Dedifferentiated amniotic fluid mesenchymal stem cell (primary cell): ENCODE data around the gene ALK.

Experiments used
- DNase-seq: peaks from one replicate; pipeline ENCODE4 v3.0.0-alpha.2; 2016; ENCODE audit errors: extremely low spot score

Gene ALK

GRCh38 chr2:29495068-29495467 is 426.3 kb downstream of the ALK start:
- no peak for DNase-seq

- no peak for DNase-seq
Observed at GRCh38 chr2:29492701-29493100, 428.7 kb downstream of the ALK start.

DNA sequence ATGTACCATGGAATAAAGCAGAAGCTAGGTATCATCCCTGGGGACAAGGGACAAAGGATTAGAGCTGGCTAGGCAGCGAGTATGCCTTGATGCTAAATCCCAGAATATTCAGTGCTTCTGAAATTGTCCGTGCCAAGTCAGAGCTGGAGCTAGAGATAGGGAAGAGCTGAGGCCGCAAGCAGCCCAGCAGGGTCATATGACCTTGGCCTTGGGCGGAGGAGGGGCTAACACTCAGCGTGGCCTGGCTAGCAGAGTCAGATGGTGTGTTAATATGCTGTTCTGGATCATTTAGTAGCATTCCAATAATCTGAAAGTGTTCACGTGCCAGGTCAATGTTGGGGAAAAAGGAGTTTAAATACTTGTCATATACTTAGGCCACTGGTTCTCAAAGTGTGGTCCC is 431.3 kb downstream of the ALK start:
- no peak for DNase-seq

GRCh38 chr2:29489568-29489967 is 431.8 kb downstream of the ALK start:
- DNase-seq: no peak

DNA sequence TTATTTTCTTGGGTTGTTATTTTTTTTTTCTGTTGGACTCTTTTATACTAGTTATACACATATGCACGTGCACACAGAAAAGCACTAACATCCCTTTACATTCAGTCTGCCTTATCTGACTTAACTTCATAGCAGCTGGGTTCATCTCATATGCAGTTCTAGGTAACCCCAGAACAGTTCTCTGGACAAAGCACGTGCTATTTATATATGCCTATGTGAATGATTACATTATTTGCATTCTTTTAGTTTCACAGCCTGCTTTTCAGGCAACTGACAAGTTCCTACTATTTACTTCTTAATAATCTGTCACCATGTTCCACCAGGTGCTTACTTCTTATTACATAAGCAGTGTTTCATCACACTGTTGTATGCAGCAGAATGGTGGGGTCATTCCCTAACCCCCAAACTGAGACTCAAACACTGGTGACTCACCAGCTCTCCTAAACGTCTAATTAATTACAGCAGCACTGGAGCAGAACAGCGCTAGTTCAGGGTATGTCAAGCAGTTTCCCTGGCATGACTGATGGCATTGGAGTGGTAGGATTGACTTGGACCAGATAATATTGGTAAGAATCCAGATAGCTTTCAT is 433.3 kb downstream of the ALK start:
- no peak for DNase-seq

DNA sequence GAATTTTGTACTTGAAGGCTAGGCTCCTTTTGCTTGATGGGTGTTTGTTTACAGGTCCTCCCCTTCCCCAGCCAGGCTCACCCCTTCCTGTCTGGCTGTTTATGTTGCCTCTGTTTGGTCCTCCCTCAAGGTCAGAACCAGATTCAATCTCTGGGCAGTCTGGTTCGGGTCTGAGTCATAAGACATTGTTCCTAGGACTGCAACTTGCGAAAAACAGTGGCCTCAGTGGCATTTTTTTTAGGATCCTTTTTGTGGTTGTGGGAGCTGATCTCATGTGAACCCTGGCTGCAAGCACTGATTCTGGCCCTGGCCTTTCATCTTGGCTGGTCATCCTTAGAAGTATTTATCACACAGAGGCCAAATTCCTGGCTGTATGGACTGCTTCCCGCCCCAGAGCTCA is 435.8 kb downstream of the ALK start:
- DNase-seq: no peak

DNA sequence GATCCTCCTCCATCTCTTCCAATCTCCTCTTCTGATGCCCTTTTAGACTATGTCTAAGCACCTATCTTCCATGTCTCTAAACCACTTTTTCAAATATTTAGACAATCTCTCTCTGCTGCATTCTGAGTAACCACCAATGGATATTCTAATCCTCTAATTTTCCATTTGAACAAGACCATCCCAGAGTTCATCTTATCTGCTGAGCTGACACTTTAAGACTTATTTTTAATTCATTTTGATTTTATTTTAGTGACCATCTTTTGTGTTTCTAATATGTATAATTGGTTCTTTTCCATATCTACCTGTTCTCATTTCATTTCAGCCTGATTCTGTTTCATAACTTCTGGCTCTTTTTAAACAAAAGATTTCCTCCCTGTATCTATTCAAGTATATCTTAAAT is 436.3 kb downstream of the ALK start:
- no peak for DNase-seq

- no peak for DNase-seq
Observed at GRCh38 chr2:29482867-29483266, 438.5 kb downstream of the ALK start.

DNA sequence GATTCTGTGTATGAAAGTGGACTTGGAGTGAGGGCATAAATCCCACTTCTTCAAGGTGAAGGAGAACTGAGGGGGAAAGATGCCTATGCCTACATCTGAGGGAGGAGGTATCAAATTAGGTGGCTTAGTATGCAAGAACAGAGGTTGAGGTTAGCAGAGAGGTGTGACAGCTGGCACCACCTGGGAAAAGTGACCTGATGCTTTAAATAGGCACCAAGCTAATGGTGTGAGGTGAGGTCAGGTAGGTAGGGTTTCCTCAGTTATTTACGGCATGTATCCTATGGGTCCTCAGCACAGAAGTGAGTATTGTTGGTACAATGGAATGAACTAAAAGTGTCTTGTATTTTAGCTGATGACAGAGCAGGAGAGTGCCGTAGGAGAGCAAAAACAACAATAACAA is 439.0 kb downstream of the ALK start:
- DNase-seq: no peak

DNA sequence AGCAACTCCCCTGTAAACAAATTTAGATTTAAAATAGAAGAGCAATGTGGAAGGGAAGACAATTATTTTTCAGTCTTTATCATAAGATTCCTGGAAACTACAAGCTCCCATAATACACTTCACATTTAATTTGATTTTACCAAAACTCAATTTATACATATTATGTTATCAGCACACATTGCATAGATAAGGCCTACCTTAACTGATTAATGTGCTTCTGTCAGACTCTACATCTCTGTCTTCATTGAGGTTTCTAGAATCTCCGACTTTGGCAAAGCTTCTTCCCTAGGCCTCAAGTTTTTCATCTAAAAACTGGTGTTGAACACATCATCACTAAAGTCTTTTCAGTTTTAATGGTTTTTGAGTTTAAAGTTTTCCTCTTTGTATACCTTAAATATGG is 440.1 kb downstream of the ALK start:
- DNase-seq: no peak

DNA sequence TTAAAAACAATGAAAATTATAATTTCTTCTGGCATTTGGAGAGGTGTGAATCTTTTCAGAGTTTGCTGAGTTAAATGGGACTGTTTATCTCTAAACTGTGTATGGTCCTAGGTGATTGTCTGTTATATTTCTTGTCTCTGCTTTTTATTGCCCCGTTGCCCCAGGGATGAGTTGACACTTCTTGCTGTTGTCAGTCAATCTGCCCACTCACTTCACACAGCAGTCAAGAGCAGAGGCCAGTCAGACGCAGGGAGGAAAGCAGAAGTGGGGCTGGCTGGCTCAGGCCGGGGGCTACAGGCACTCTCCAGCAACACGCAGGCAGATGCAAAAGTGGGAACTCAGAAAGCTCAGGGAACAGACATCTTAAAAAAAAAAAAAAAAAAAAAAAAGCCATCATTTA is 441.0 kb downstream of the ALK start:
- no peak for DNase-seq

DNA sequence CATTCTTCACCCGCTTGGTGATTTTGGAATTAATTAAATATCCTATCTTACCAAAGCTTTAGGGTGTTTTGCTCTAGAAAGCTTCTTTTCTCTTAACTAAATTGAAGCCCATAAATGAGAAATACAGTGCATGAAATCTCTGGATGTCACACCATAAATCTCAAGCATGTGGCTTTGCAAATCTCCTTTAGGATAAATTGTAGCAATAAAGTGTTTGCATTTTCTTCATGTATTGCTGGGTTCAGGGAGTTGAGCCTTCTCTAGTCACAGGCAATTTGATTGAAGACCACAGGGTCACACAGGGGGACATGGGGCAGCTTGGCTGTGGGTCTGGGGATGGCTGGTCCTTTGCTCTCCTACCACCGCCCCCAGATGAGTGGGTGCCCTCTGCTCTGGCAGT is 442.0 kb downstream of the ALK start:
- no peak for DNase-seq

- DNase-seq: no peak
Observed at GRCh38 chr2:29478641-29479040, 442.7 kb downstream of the ALK start.

- DNase-seq: no peak
Observed at GRCh38 chr2:29477186-29477585, 444.2 kb downstream of the ALK start.

DNA sequence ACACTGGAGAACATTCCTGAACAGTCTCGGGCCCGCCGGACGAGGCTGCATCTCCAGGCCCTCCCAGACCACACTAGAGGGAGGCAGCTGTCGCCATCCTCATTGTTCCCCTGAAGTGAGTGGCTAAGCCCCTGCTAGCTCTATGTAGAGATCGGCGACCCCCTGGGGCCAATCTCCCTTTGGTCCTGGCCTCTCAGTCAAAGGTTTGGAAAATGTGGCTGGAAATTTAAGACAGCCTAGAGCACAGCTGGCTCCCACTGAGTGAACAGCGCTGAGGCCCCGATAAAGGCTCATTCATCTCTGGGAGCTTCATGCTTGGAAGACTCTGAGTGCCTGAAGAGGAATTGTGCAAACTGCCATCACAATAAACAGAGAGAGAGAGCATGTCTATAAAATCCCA is 445.9 kb downstream of the ALK start:
- no peak for DNase-seq

DNA sequence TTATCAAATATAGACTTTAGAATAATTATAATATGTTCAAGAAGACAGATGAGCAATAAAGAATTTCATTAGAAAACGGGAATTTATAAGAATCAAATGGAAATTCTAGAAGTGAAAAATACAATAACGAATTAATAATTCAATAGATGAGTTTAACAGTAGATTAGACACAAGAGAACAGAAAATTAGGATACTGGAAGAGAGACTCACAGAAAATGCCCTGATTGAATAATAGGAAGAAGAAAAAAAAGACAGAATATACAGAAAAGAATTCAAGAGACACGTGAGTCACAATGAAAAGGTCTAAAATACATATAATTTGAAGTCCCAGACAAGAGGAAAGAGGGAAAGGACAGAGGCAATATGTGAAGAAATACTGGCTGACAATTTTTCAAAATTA is 451.4 kb downstream of the ALK start:
- DNase-seq: no peak

GRCh38 chr2:29469516-29469915 is 451.9 kb downstream of the ALK start:
- DNase-seq: no peak

- DNase-seq: peak; percentile 92
Observed at GRCh38 chr2:29463181-29463900, 458.0 kb downstream of the ALK start.

DNA sequence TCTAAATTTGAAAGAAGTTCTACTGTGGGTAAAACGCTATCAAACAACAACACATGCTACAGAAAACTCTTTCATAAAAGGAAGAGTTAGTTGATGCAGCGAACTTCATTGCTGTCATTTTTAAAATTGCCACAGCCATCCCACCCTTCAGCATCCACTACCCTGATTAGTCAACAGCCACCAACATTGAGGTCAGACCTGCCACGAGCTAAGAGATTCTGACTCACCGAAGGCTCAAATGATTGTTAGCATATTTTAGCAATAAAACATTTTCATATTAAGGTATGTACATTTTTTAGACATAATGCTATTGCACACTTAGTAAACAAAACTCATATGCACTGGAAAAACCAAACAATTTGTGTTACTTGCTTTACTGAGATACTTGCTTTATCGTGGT is 459.1 kb downstream of the ALK start:
- peak; percentile 30 for DNase-seq

GRCh38 chr2:29460190-29460589 is 461.2 kb downstream of the ALK start:
- no peak for DNase-seq

DNA sequence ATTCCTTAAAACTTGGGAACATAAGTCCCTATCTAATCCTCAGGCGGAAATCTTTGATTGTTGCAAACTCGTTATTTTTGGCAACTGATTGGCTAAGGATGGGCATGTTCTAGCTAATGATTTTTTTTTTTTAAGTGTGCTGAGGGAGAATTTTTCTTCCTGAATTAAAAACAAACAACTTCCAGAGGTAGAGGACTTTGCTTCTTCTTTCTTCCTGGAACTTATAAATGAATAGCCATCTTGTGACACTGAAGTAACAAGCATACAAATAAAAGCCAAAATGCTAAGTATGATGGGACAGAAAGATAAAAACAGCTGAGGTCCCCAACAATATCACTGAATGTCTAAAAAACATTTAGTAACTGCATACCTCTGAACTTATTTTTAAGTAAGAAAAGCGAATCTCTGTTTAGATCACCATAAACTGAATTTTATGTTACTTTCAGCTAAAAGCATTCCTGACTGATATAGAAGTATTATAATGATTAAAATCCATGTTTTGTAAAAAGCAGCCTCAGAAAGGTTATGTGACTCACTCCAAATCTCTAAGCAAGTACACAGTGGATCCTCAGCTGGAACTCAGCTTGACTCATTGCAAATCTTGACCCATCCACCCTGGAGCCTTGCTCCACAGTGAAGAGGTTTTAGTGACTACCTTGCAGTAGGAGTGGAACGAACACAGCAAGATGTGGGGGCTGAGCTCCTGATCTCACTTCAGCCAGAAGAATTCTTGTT is 461.8 kb downstream of the ALK start:
- DNase-seq: peak; percentile 56

DNA sequence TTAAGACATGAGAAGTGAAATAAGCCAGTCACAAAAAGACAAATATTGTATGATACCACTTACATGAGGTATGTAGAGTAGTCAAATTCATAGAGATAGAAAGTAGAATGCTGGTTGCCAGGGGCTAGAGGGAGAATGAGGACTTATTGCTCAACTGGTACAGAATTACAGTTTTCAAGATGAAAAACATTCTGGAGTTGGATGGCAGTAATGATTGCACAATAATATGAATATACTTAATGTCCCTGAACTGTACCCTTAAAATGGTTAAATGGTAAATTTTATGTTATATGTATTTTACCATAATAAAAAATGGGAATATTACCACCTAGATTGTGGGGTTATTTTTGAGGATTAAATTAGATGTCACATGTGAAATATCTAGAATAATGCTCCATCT is 465.0 kb downstream of the ALK start:
- DNase-seq: no peak

DNA sequence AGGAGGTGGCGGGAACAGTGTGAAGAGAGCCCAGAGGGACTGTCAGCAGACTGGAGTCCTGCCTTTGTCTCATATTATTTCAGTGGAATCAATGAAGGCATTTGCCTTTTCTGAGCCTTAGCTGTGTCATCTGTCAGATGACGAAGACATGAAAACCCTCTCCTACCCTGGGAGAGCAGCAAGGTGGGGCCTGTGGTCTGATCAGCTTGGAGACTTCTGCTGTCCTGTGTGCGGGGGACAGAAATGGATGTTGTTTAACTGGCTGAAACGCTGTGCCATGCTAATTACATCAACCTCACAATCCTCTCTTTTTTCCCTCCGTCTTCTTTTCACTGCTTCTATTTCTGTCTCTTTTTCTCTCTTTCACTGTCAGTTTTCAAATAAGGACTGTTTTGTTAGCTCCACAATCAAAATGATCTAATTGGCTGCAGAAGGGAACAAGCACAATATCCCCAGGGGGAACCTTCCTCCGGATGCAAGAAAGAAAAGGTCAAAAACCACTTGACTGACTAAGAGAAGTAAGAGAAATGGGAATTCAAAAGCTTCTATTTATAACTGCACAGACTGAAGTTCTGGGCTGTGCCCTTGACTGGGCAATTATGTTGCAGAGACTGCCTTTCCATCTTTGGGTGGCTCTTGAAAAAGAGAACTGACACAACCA is 466.1 kb downstream of the ALK start:
- DNase-seq: no peak
